ENCODE results near the gene GABRB2.
"Not testable (repeated sequence)": the region's sequence is repeated elsewhere in the genome, so short reads cannot be mapped to it uniquely, and the experiment has no call there.

The GABRB2 gene

GRCh38 chr5:161245846-161246245, 300.7 kb downstream of the GABRB2 start:
- not testable (repeated sequence) for H3K27me3 Mint-ChIP-seq; ATAC-seq; DNase-seq; H3K9me3 Mint-ChIP-seq; H3K27ac Mint-ChIP-seq; H3K36me3 Mint-ChIP-seq (ENCODE audit: low read depth); H3K4me3 Mint-ChIP-seq; H3K4me1 Mint-ChIP-seq

All from activated naive CD8-positive, alpha-beta T cell treated with anti-CD3 and anti-CD28 coated beads, Interleukin-2, amount 50 U/mL, for 24 hours (primary cell).